T-helper 2 cell (primary cell): ENCODE measurements around the gene L3MBTL3.

ENCODE experiments used
- DNase-seq, 5 experiments: peaks; one replicate each; pipeline versions ENCODE4 v3.0.0 to v3.0.0-alpha.2; 2012 to 2022

The L3MBTL3 gene

DNA sequence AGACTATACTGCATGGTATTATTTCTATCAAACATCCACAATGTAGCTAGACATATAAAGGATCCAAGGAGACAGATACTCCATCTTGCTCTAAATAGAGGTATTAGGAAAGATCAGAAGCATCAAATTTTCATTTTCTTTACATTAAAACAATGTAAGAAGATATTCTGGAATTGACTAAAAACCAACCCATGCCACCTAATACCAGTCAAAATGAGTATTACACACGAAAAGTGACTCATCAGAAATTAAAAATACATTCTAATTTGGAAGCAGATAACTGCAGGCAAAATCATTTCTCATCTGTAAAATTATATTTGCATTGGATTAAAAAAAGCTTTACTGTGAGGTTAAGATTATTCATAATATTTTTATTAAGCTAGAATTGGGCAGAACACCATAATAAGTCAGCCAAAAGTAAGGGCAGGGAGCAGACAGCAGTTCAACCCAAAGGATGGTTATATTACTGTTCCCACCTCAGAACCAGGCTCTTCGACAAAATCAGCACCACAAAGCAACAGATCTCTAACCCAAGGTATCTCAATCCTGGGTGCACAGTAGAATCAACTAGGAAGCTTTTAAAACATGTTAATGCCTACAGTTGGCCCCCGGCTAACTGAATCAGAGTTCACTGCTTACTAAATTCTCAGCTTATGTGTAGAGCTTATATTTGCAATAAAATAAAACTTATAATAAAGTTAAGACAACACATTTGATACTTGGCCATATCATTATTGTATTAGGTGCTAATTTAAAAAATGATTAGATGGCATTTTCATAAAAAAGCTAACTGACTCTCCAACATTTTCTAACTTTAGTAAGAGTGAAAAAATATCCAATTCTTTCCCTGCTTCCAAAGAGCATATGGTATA lies 169.2 kb downstream of the L3MBTL3 start:
- DNase-seq, result peak in 1 of 5 experiments; percentile 72

DNA sequence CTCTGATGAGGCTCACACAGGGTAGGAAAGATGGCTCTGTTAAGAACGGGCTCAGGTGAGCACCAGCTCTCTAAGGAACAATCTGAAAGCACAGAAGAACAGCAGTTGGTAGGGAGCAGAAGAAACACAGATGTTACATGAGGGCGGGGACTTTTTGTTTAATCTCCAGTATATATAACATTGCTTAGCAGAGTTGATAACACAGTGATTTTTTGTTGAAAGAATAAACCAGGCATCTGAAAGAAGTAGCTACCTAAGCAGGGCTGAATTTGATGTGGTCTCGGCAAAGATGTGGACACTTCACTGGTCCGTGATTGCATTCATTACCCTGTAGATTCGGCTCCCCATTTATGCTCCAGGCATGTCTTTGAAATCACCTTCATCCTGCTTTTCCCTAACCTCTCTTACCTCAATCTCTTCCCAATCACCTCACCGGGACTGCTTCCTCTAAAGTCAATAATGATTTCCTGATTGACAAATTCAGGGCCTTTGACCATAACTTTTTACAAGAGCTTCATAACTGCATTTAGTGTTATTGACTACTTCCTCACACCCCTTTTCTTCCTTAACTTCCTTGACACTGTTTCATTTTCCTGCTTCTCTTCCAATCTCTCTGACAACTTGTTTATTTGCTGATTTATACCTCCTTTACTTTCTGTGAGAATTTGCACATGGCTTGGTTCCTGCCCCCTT lies 170.0 kb downstream of the L3MBTL3 start:
- no peak for DNase-seq

DNA sequence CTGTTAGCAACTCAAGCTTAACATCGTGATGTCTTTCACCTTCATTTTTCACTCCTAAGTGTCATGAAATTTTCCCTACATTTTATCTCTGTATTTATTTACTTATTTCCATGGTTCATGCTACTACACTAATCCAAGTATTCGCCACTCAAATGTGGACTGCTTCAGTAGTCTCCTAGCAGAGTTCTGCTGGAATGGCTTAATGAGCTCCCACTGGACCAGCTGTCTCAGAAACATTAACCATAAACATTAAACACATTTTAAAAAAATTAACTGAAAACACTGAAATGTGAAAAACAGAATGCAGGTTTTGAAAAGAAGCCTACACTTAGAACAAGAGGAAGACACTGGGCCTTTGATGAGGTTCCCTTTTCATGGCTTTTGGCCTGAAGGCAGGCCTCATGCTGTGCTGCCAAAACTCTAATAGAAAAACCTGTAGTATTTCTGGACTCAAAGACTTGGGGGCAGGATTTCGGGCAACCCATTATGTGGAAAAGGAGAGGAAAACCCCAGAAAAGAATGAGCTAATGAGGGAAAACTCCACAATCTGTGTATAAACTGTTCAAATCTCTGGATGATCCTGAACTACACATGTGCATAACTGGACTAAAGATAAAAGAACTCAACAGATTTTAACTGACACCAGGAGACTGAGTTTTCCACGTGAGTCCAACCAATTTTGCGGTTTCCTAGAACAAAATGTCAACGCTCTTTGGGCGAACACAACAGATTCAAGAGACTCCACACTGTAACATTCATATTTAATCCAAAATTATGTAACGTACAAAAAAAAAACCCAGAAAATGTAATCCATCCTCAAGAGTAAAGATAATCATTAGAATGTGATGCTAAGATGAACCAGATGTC lies 171.4 kb downstream of the L3MBTL3 start:
- DNase-seq, result no peak
